Astrocyte (in vitro differentiated cells and primary cell): ENCODE measurements around the gene LYSMD2. TPM values are rescaled to one million over a fixed set of nuclear protein-coding genes. Genes with fewer than 3 reads are reported as not detected.

Experiments
- DNase-seq: peaks from one replicate; pipeline ENCODE4 v3.0.0-alpha.2; 2010; ENCODE audit warnings: low read depth
- FAIRE-seq: peaks from 2 replicates; lab custom pipeline; 2011; peaks lifted over from hg19 to GRCh38; lab: Jason Lieb, UNC
- H2AFZ ChIP-seq: 2 replicates; pipeline ENCODE4 v1.6.0; 2012; ENCODE audit warnings: low read depth, low read length, inconsistent platforms
- H3K27ac ChIP-seq: 2 replicates; pipeline ENCODE4 v1.5.1; 2011; ENCODE audit warnings: low read depth, low read length, inconsistent platforms
- H3K27me3 ChIP-seq: 2 replicates; pipeline ENCODE4 v1.6.0; 2011; ENCODE audit warnings: low read length, inconsistent platforms; ENCODE audit not compliant: insufficient read depth
- H3K36me3 ChIP-seq: 2 replicates; pipeline ENCODE4 v1.5.1; 2011; ENCODE audit warnings: low read length, inconsistent platforms; ENCODE audit not compliant: insufficient read depth
- H3K4me1 ChIP-seq: 2 replicates; pipeline ENCODE4 v1.5.1; 2011; ENCODE audit warnings: low read length, inconsistent platforms; ENCODE audit not compliant: insufficient read depth
- H3K4me2 ChIP-seq: 2 replicates; pipeline ENCODE4 v1.6.0; 2012; ENCODE audit warnings: low read length, inconsistent platforms
- H3K4me3 ChIP-seq: 2 replicates; pipeline ENCODE4 v1.5.1; 2011; ENCODE audit warnings: low read depth, mild to moderate bottlenecking, low read length, inconsistent platforms; ENCODE audit not compliant: insufficient read depth
- H3K79me2 ChIP-seq: 2 replicates; pipeline ENCODE4 v1.6.0; 2012; ENCODE audit warnings: mild to moderate bottlenecking, low read length, inconsistent platforms; ENCODE audit not compliant: insufficient read depth
- H3K9ac ChIP-seq: 2 replicates; pipeline ENCODE4 v1.6.0; 2012; ENCODE audit warnings: mild to moderate bottlenecking, low read length, inconsistent platforms
- H3K9me3 ChIP-seq: 2 replicates; pipeline ENCODE4 v1.5.1; 2012; ENCODE audit warnings: low read depth, mild to moderate bottlenecking, low read length, inconsistent platforms; ENCODE audit not compliant: insufficient read depth
- H4K20me1 ChIP-seq: 2 replicates; pipeline ENCODE4 v1.6.0; 2012; ENCODE audit warnings: low read length, inconsistent platforms; ENCODE audit not compliant: insufficient read depth
- H3K27ac Mint-ChIP-seq: one replicate; pipeline ENCODE4 v1.8.0; 2021; ENCODE audit warnings: mild to moderate bottlenecking, mixed read lengths; ENCODE audit not compliant: unreplicated experiment
- H3K27me3 Mint-ChIP-seq: one replicate; pipeline ENCODE4 v1.8.0; 2021; ENCODE audit warnings: low read depth, mixed read lengths; ENCODE audit not compliant: unreplicated experiment
- H3K36me3 Mint-ChIP-seq: one replicate; pipeline ENCODE4 v1.8.0; 2021; ENCODE audit warnings: low read depth, mixed read lengths; ENCODE audit not compliant: unreplicated experiment
- H3K4me1 Mint-ChIP-seq: one replicate; pipeline ENCODE4 v1.8.0; 2021; ENCODE audit warnings: low read depth, mixed read lengths; ENCODE audit not compliant: unreplicated experiment
- H3K4me3 Mint-ChIP-seq: one replicate; pipeline ENCODE4 v1.8.0; 2021; ENCODE audit warnings: mild to moderate bottlenecking, moderate library complexity, mixed read lengths; ENCODE audit not compliant: unreplicated experiment
- H3K9me3 Mint-ChIP-seq: one replicate; pipeline ENCODE4 v1.8.0; 2021; ENCODE audit warnings: mild to moderate bottlenecking, mixed read lengths; ENCODE audit not compliant: unreplicated experiment
- EZH2 ChIP-seq: IDR thresholded peaks from 2 replicates; pipeline ENCODE4 v1.6.1; 2012; ENCODE audit warnings: mild to moderate bottlenecking, low read length, inconsistent platforms; ENCODE audit not compliant: insufficient read depth
- total RNA-seq: library from RNA; stranded (reverse); gene quantifications from 2 replicates; pipeline ENCODE4 v1.2.1, GENCODE V29; 2021
- TF ChIP-seq, protein P1 (sequence below): IDR thresholded peaks from 2 replicates; pipeline ENCODE4 v1.5.1; 2011; ENCODE audit warnings: low read depth, mild to moderate bottlenecking, inconsistent platforms, low read length, moderate library complexity; ENCODE audit not compliant: insufficient read depth

Gene LYSMD2
- total RNA-seq, 1 donor from 2014 or later: 3.4 TPM

- Histone ChIP-seq H4K20me1 (peaks cover 8% of the 10 kb centered on the region), H3K27ac (no peak overlapping the region), H3K27me3 (no peaks in the 10 kb centered on the region), H3K4me3 (no peak overlapping the region), H3K79me2 (no peaks in the 10 kb centered on the region), H3K4me1 (peaks cover 12% of the 10 kb centered on the region), H3K9me3 (no peaks in the 10 kb centered on the region), H3K36me3 (no peaks in the 10 kb centered on the region), H2AFZ (no peak overlapping the region), H3K4me2 (no peak overlapping the region), H3K9ac (no peak overlapping the region)
- FAIRE-seq (peak; percentile 70), DNase-seq (peak; percentile 93)
- TF ChIP-seq EZH2: no peak
- TF ChIP-seq, protein P1, sequence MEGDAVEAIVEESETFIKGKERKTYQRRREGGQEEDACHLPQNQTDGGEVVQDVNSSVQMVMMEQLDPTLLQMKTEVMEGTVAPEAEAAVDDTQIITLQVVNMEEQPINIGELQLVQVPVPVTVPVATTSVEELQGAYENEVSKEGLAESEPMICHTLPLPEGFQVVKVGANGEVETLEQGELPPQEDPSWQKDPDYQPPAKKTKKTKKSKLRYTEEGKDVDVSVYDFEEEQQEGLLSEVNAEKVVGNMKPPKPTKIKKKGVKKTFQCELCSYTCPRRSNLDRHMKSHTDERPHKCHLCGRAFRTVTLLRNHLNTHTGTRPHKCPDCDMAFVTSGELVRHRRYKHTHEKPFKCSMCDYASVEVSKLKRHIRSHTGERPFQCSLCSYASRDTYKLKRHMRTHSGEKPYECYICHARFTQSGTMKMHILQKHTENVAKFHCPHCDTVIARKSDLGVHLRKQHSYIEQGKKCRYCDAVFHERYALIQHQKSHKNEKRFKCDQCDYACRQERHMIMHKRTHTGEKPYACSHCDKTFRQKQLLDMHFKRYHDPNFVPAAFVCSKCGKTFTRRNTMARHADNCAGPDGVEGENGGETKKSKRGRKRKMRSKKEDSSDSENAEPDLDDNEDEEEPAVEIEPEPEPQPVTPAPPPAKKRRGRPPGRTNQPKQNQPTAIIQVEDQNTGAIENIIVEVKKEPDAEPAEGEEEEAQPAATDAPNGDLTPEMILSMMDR: peak; percentile 18
- Mint-ChIP-seq H3K36me3 (no peaks in the 10 kb centered on the region), H3K9me3 (peaks cover under 1% of the 10 kb centered on the region), H3K27ac (no peak overlapping the region), H3K4me1 (peaks cover 4% of the 10 kb centered on the region), H3K27me3 (peaks cover 3% of the 10 kb centered on the region), H3K4me3 (no peak overlapping the region)
These were observed 22.2 kb upstream of the LYSMD2 start for GRCh38 chr15:51759557-51760070.

GRCh38 chr15:51758645-51759044, 21.2 kb upstream of the LYSMD2 start:
- Histone ChIP-seq H4K20me1 (peaks cover 8% of the 10 kb centered on the region), H3K27me3 (no peaks in the 10 kb centered on the region), H3K79me2 (no peaks in the 10 kb centered on the region), H3K36me3 (no peaks in the 10 kb centered on the region), H3K9ac (no peak overlapping the region), H3K4me3 (no peak overlapping the region), H3K4me1 (peaks cover 12% of the 10 kb centered on the region), H3K4me2 (no peak overlapping the region), H2AFZ (no peak overlapping the region), H3K27ac (no peak overlapping the region), H3K9me3 (no peaks in the 10 kb centered on the region)
- Mint-ChIP-seq H3K4me3 (no peak overlapping the region), H3K9me3 (no peaks in the 10 kb centered on the region), H3K36me3 (no peaks in the 10 kb centered on the region), H3K4me1 (peaks cover 4% of the 10 kb centered on the region), H3K27me3 (peaks cover 4% of the 10 kb centered on the region), H3K27ac (no peak overlapping the region)
- peak; percentile 49 for DNase-seq
- TF ChIP-seq, protein P1: no peak
- TF ChIP-seq EZH2: no peak
- FAIRE-seq: no peak

DNA sequence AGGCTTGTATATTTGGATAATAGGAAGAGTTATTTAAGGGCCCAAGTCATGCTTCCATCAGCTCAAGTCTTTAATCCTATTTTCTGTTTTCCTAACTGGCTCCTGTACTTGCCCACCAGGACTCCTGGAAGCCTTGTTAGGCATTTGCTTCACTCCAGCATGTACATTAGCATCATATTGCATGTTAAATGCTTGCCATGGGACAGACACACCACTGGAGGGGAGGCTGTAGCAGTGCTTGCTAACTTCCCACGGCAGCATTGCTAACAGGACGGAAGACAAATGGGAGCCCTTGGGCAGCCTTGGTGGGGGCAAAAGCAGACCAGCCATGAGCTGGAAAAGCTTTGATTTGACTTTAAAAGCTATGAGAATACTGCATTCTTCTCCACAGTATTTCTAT, 20.0 kb upstream of the LYSMD2 start:
- no peak overlapping the region for H3K9ac ChIP-seq
- H3K27me3 Mint-ChIP-seq: peaks cover 10% of the 10 kb centered on the region
- H3K4me3 Mint-ChIP-seq: no peak overlapping the region
- H3K4me2 ChIP-seq: no peak overlapping the region
- H3K36me3 ChIP-seq: no peaks in the 10 kb centered on the region
- no peak for DNase-seq
- H3K79me2 ChIP-seq: no peaks in the 10 kb centered on the region
- H3K27ac Mint-ChIP-seq: no peak overlapping the region
- H3K9me3 Mint-ChIP-seq: no peaks in the 10 kb centered on the region
- TF ChIP-seq, protein P1: no peak
- TF ChIP-seq EZH2: no peak
- peaks cover 12% of the 10 kb centered on the region for H3K4me1 ChIP-seq
- H4K20me1 ChIP-seq: peaks cover 9% of the 10 kb centered on the region
- peaks cover 4% of the 10 kb centered on the region for H3K4me1 Mint-ChIP-seq
- H3K4me3 ChIP-seq: no peak overlapping the region
- H2AFZ ChIP-seq: no peak overlapping the region
- H3K27me3 ChIP-seq: peaks cover 5% of the 10 kb centered on the region
- H3K36me3 Mint-ChIP-seq: no peaks in the 10 kb centered on the region
- FAIRE-seq: no peak
- no peak overlapping the region for H3K27ac ChIP-seq
- H3K9me3 ChIP-seq: no peaks in the 10 kb centered on the region
